ACC112 (cell line): ENCODE data around the gene FAM174B.

Experiments used
- H2AFZ ChIP-seq: fragments of 200-600 bp; sonication (generic); one replicate; pipeline ENCODE4 v1.6.0; 2017; ENCODE audit warnings: antibody characterized with exemption, low read length; ENCODE audit not compliant: unreplicated experiment
- H3K27ac ChIP-seq: fragments of 200-600 bp; sonication (generic); 2 replicates; pipeline ENCODE4 v1.5.1; 2014; ENCODE audit warnings: low read depth, mild to moderate bottlenecking, antibody characterized with exemption, low read length, moderate library complexity
- H3K27me3 ChIP-seq: fragments of 200-600 bp; sonication (generic); 2 replicates; pipeline ENCODE4 v1.6.1; 2014; ENCODE audit warnings: mild to moderate bottlenecking, antibody characterized with exemption, low read length, moderate library complexity, mixed read lengths; ENCODE audit not compliant: insufficient read depth
- H3K36me3 ChIP-seq: fragments of 200-600 bp; sonication (generic); 2 replicates; pipeline ENCODE4 v1.6.1; 2016; ENCODE audit warnings: mild to moderate bottlenecking, antibody characterized with exemption, low read length, moderate library complexity, mixed read lengths; ENCODE audit not compliant: insufficient read depth
- H3K4me1 ChIP-seq: fragments of 200-600 bp; sonication (generic); one replicate; pipeline ENCODE4 v1.6.1; 2016; ENCODE audit warnings: low read length, mixed read lengths; ENCODE audit not compliant: insufficient read depth, unreplicated experiment, control insufficient read depth
- H3K4me3 ChIP-seq: fragments of 200-600 bp; sonication (generic); 2 replicates; pipeline ENCODE4 v1.5.1; 2014; ENCODE audit warnings: mild to moderate bottlenecking, low read depth, low read length
- H3K79me2 ChIP-seq: fragments of 200-600 bp; sonication (generic); one replicate; pipeline ENCODE4 v1.6.0; 2016; ENCODE audit warnings: low read length; ENCODE audit not compliant: control insufficient read depth, unreplicated experiment, insufficient read depth

FAM174B gene

DNA sequence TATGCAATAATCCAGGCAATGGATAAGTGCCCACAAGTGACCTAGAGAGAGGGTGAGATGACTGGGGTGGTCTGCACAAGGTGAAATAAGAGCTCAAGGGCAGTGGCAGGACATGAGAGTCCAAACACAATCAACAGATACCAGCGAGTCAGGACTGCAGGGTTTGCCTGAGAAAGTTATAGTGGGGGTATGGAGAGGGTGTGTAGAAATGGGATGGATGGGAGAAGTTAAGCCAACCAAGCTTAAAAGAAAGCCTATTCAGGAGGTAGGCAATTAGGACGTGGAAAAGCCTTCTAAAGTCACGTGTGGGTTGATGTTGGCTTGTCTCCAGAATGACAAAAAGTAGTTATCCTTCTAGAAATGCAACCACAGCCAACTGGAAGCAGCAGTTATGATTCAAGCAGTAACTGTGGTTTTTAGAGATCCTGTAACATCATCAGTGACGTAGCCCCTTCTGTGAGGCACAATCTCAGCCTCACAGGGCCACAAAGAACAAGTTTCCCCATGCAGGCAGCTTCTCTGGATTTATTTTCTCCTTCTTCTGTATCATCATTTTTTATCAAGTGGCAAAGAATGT lies 56.1 kb downstream of the FAM174B start:
- no peak overlapping the region for H3K4me3 ChIP-seq
- no peak overlapping the region for H2AFZ ChIP-seq
- H3K4me1 ChIP-seq: no peaks in the 10 kb centered on the region
- no peak overlapping the region for H3K27ac ChIP-seq
- no peaks in the 10 kb centered on the region for H3K79me2 ChIP-seq
- peaks cover 7% of the 10 kb centered on the region; the same call in 1 of the 2 replicates for H3K27me3 ChIP-seq
- no peaks in the 10 kb centered on the region for H3K36me3 ChIP-seq

GRCh38 chr15:92597548-92597947 lies 58.0 kb downstream of the FAM174B start:
- H3K4me3 ChIP-seq: no peak overlapping the region
- H3K79me2 ChIP-seq: no peaks in the 10 kb centered on the region
- peaks cover 19% of the 10 kb centered on the region for H3K27me3 ChIP-seq
- no peak overlapping the region for H2AFZ ChIP-seq
- H3K27ac ChIP-seq: no peak overlapping the region
- H3K36me3 ChIP-seq: no peaks in the 10 kb centered on the region
- H3K4me1 ChIP-seq: no peaks in the 10 kb centered on the region

DNA sequence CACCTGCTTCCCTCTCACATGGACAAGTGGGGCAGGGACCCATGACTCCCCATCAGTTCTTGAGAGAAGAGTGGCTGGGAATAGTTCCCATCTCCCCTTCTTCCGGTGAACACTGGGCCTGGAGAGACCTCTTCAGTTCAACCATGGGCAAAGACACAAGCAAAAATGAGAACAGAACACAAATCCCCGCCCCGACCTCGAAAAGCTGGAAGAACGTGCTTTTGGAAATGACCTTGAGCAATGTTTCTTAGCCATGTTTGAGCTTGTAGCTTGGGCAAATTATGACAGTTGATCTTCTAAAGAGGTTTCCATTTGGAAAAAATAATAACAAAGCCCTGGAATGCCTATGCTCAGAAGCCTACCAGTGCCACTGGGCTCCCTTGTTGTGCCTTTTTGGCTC lies 59.0 kb downstream of the FAM174B start:
- Histone ChIP-seq H2AFZ (no peak overlapping the region), H3K27me3 (peaks cover 27% of the 10 kb centered on the region), H3K27ac (no peak overlapping the region), H3K4me1 (no peaks in the 10 kb centered on the region), H3K4me3 (no peak overlapping the region), H3K36me3 (no peaks in the 10 kb centered on the region), H3K79me2 (no peaks in the 10 kb centered on the region)

DNA sequence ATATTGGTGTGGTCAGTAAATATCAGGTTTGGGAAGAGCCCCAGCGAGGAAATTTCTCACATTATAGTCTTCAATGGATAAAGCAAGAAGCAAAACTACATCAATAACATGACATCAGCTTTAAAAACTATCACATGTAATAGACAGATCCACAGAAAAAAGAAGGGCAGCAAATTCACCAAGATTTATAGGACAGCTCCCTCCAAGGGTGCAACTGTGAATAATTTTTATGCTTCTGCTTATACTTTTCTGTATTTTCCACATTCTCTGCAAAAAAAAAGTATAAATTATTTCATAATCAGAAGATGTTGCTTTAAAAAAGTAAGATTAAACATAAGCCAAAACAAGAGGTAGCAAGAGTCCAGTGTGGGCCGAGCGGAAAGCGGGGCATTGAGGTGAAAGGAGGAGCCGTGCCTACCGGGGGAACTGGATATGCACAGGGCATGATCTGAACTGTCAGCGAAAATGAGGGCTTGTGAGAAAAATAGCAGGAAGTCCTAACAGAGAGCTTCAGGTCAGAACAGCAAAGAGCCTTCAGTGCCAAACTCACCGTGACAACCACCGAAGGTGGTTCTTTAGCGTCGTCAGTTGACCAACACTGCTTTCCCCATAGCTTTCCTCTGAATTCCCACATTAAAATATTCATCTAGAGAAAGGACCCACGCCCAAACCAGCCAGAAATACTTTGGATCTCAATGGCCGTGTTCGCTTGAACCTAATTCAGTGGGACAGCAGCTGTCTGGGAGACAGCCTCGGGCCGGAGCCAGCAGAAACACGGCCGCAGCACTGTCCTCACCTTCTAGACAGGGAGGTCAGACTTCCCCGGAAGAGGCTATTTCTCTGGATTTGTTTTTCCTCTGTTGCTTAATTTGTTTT lies 59.8 kb downstream of the FAM174B start:
- H3K27ac ChIP-seq: no peak overlapping the region
- H3K79me2 ChIP-seq: no peaks in the 10 kb centered on the region
- no peaks in the 10 kb centered on the region for H3K36me3 ChIP-seq
- no peaks in the 10 kb centered on the region for H3K4me1 ChIP-seq
- H2AFZ ChIP-seq: no peak overlapping the region
- H3K4me3 ChIP-seq: no peak overlapping the region
- peaks cover 27% of the 10 kb centered on the region for H3K27me3 ChIP-seq

- Histone ChIP-seq H2AFZ (no peak overlapping the region), H3K79me2 (no peaks in the 10 kb centered on the region), H3K27ac (no peak overlapping the region), H3K4me1 (no peaks in the 10 kb centered on the region), H3K4me3 (no peak overlapping the region), H3K27me3 (peaks cover 27% of the 10 kb centered on the region), H3K36me3 (no peaks in the 10 kb centered on the region)
Observed at GRCh38 chr15:92591275-92591674, 64.3 kb downstream of the FAM174B start.

- no peaks in the 10 kb centered on the region for H3K36me3 ChIP-seq
Observed at GRCh38 chr15:92586966-92587365, 68.6 kb downstream of the FAM174B start.

DNA sequence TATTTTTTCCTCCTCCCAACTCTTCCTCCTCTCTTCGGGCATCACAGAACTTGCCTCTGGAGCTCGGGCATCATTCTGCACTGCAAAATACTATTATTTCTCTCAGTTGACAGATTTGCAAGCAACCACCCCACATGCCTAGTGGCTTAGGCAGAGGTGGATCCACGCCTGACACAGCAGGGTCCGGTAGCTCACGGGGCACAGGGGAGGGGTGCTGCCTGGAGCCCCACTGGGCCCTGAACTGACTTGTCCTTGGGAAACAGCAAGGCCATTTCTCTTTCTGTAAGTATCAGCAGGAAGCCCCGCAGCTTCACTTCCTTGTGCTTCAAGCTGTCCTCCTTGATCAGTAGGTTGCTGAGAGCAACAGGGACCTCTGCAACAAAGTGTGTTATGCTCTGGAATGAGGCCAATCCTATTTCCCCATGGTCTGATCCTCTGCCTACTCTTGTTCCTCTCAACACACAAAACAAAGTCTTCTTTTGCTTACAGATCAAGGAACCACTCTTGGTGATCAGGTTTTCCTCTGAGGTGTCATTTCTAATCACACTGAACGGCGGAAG lies 69.1 kb downstream of the FAM174B start:
- Histone ChIP-seq H3K27me3 (no peaks in the 10 kb centered on the region), H3K4me3 (no peak overlapping the region), H3K27ac (no peak overlapping the region), H2AFZ (no peak overlapping the region), H3K4me1 (no peaks in the 10 kb centered on the region), H3K79me2 (no peaks in the 10 kb centered on the region), H3K36me3 (no peaks in the 10 kb centered on the region)

More at GRCh38 chr15:92586966-92587365, 68.6 kb downstream of the FAM174B start:
- Histone ChIP-seq H3K4me3 (no peak overlapping the region), H3K27ac (no peak overlapping the region), H3K4me1 (no peaks in the 10 kb centered on the region), H3K27me3 (peaks cover 4% of the 10 kb centered on the region; the same call in 1 of the 2 replicates), H3K79me2 (no peaks in the 10 kb centered on the region), H2AFZ (no peak overlapping the region)

DNA sequence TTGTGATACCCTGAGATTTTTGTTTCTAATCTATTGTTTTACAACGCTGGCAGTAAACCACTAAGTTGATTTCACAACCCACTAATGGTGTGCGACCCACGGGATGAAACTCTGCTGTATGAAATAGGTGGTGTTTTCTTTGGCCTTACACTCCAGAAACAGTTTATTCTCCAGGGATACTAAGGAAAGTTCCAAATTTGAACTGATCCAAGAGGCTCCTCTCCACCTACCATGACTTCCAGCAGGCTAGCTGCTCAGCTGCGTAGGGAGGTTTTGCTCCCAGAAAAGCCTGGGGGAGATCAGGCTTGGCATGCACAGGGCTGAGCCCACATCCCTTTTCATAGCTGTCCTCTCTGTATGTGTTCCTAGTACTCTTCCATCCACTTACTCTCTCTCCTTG lies 71.5 kb downstream of the FAM174B start:
- H2AFZ ChIP-seq: no peak overlapping the region
- no peaks in the 10 kb centered on the region for H3K4me1 ChIP-seq
- H3K4me3 ChIP-seq: no peak overlapping the region
- no peaks in the 10 kb centered on the region for H3K27me3 ChIP-seq
- H3K27ac ChIP-seq: no peak overlapping the region
- no peaks in the 10 kb centered on the region for H3K36me3 ChIP-seq
- no peaks in the 10 kb centered on the region for H3K79me2 ChIP-seq

DNA sequence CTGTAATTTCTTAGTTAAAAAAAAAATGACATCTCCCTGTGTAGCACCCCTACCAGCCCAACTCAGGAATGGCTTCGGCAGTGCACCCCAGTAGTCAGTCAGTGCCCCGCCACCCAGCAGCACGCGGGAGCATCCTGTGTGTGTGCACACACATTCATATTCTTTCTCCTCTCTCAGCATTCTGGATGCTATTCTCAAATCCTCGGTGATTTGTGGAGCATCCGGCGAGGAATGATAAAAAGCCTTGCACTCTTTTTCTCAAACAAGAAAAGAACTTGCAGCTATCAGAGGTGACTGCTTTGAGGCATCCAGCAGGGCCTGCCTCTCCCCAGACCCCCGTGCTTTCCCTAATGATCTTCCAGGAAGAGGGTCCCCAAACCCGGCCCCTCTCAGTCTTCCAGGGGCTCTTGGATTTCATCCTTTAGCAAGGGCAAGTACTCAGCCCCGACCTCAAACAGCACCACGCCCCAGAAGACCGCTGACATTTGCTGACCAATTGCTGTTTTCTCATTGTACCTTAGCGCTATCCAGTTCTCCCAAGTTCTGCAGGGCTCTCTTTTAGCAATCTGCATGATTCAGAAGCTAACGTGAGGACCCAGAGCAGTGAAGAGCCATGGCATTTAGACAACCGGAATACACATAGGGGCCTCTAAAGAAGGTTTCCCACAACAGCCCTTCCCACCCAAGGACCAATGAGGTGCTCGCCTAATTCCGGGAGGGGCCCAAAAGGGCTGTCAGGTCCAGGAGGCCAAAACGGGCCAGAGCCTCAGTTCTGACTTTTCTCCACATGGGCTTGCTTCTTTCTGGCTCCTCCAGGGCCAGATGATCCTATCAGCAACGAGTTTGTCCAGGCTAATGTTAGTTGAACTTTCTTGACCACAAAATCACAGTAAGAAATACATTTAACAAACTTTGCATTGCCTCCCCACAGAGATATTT lies 72.2 kb downstream of the FAM174B start:
- no peak overlapping the region for H3K27ac ChIP-seq
- H3K4me1 ChIP-seq: no peaks in the 10 kb centered on the region
- no peaks in the 10 kb centered on the region for H3K27me3 ChIP-seq
- H3K36me3 ChIP-seq: no peaks in the 10 kb centered on the region
- no peak overlapping the region for H2AFZ ChIP-seq
- no peaks in the 10 kb centered on the region for H3K79me2 ChIP-seq
- no peak overlapping the region for H3K4me3 ChIP-seq

- Histone ChIP-seq H3K27me3 (0 out of 2 replicates have a peak, but pooled peaks cover 1% of the 10 kb centered on the region), H3K4me1 (no peaks in the 10 kb centered on the region), H2AFZ (no peak overlapping the region), H3K4me3 (no peak overlapping the region), H3K27ac (no peak overlapping the region), H3K36me3 (no peaks in the 10 kb centered on the region), H3K79me2 (no peaks in the 10 kb centered on the region)
Observed at GRCh38 chr15:92582206-92582605, 73.4 kb downstream of the FAM174B start.
